CD4-positive, alpha-beta T cell treated with Interleukin-15 for 4 hours (primary cell): ENCODE data around the gene THNSL1.

ENCODE experiments used
- DNase-seq: peaks from one replicate; pipeline ENCODE4 v3.0.0-alpha.2; 2020; ENCODE audit warnings: low spot score

The THNSL1 gene

GRCh38 chr10:25061125-25061524 lies 44.7 kb downstream of the THNSL1 start:
- no peak for DNase-seq

GRCh38 chr10:25061711-25062449 lies 45.5 kb downstream of the THNSL1 start:
- no peak for DNase-seq

DNA sequence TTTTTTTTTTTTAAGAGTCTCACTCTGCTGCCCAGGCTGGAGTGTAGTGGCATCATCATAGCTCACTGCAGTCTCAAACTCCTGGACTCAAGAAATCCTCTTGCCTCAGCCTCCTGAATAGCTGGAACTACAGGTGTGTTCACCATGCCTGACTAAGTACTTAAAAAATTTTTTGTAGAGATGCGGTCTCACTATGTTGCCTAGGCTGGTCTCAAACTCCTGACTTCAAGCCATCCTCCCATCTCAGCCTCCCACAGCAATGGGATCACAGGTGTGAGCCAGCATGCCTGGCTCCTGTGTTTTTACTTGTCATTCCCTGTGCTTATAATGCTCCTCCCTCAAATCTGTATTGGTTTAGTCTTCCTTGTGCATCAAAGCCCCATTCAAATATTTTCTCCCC lies 46.7 kb downstream of the THNSL1 start:
- no peak for DNase-seq

GRCh38 chr10:25063644-25064043 lies 47.2 kb downstream of the THNSL1 start:
- no peak for DNase-seq

DNA sequence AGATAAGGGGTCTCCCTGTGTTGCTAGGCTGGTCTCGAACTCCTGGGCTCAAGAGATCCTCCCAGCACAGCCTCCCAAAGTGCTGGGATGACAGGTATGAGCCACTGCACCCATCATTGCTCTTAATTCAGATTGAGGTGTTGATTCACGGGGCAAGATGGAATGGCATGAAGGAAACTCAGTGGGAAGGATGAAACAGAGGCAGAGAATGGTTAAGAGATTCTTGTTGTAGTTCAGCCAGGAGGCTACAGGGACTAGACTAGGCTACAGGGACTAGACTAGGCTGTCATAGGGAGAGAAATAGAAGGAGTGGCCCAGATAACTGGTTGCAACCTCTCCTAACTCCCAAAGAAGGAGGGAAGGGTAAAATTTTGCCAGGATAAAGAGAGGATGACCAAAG lies 48.0 kb downstream of the THNSL1 start:
- DNase-seq = no peak

GRCh38 chr10:25065761-25066476 lies 49.5 kb downstream of the THNSL1 start:
- DNase-seq = no peak

DNA sequence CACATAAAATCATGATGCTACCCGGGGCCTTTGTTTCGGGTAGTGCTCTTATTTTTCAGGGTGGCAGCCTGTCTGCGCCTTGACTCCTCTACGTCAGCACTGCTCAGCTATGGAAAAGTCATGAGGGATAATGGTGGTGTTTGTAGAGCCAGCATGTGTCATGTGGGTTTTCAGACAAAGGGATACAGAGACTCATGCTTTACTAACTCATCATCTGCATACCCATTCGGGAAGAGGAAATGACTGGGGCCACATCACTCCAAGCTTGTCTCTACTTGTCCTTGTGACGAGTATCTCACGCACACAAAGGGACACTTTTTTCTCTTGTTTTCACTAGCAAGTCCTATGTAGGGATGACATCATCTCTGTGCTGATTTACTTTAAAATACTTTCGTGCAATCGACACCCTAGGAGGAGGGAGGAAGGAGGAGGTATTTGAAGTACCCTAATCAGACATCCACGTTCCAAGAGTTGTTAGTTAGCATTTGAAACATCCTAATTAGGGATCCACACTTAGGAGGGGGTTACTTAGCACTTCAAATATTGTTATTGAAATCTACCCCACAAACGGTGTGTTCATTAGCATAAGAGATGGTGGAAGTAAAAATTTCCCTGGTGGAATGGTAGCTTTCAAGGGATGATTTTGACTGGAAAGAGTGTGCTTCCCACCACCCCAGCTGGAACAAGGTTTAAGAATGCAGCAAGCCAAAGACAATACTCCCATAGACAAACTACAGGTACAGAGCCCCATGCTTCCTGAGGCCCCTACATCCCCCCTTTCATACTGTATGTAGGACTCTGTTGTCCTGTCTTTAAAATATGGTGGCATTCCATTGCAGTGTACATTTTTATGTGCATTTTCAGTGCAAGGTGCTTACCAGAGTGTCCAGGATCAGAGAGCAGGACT lies 52.0 kb downstream of the THNSL1 start:
- no peak for DNase-seq

GRCh38 chr10:25071227-25071626 lies 54.8 kb downstream of the THNSL1 start:
- no peak for DNase-seq

- DNase-seq = no peak
Observed at GRCh38 chr10:25072786-25073185, 56.4 kb downstream of the THNSL1 start.

GRCh38 chr10:25075825-25076224 lies 59.4 kb downstream of the THNSL1 start:
- no peak for DNase-seq
